IMR-90 (cell line): Measurements from ENCODE around the gene FITM2. TPM values are rescaled to one million over a fixed set of nuclear protein-coding genes. Genes with fewer than 3 reads are reported as not detected.

ENCODE experiments used
- ATAC-seq: fragments of 200-7000 bp; cut with Tn5 transposase; 2 replicates; pipeline ENCODE4 v1.9.1; 2020; ENCODE audit warnings: low read depth, mild to moderate bottlenecking, moderate library complexity
- BruUV-seq: library from RNA; stranded (reverse); fragments of 400-500 nt; replicated peaks from 2 replicates; lab custom pipeline; 2021; lab: Mats Ljungman, UMichigan
- CTCF ChIA-PET: fragments of 300-600 bp; formaldehyde crosslinking; extraction: SDS; loops from one replicate; lab custom pipeline; 2021; ENCODE audit warnings: antibody characterized with exemption; lab: Yijun Ruan, JAX
- POLR2A ChIA-PET: fragments of 300-600 bp; sonication (Branson Sonifier 250); formaldehyde crosslinking; loops from one replicate; lab custom pipeline; 2022; ENCODE audit warnings: antibody characterized with exemption; ENCODE audit not compliant: unreplicated experiment; lab: Charles Lee
- DNase-seq: peaks from one replicate; pipeline ENCODE4 v3.0.0; 2013
- H2AFZ ChIP-seq: replicated peaks from 2 replicates; pipeline ENCODE3; 2013; ENCODE audit warnings: low read length, mild to moderate bottlenecking; ENCODE audit not compliant: poor library complexity
- H2AK5ac ChIP-seq: 2 replicates; pipeline ENCODE4 v1.6.1; 2013; ENCODE audit warnings: low read depth, low read length, inconsistent platforms
- H2AK9ac ChIP-seq: replicated peaks from 2 replicates; pipeline ENCODE3; 2013; ENCODE audit warnings: mild to moderate bottlenecking, low read depth, low read length, moderate library complexity; ENCODE audit not compliant: poor library complexity
- H2BK120ac ChIP-seq: 2 replicates; pipeline ENCODE4 v1.6.1; 2013; ENCODE audit warnings: low read depth, low read length, inconsistent platforms
- H2BK15ac ChIP-seq: 3 replicates; pipeline ENCODE4 v1.6.1; 2013; ENCODE audit warnings: low read depth, low read length, inconsistent platforms
- H2BK20ac ChIP-seq: 2 replicates; pipeline ENCODE4 v1.6.1; 2013; ENCODE audit warnings: low read depth, mild to moderate bottlenecking, inconsistent platforms, low read length, moderate library complexity
- H2BK5ac ChIP-seq: 2 replicates; pipeline ENCODE4 v1.6.1; 2013; ENCODE audit warnings: mild to moderate bottlenecking, low read depth, low read length, inconsistent platforms; ENCODE audit not compliant: poor library complexity, severe bottlenecking
- H3K14ac ChIP-seq: replicated peaks from 2 replicates; pipeline ENCODE4 v1.6.1; 2013; ENCODE audit warnings: low read depth, low read length, inconsistent platforms
- H3K18ac ChIP-seq: 2 replicates; pipeline ENCODE4 v1.6.1; 2013; ENCODE audit warnings: low read depth, low read length, control low read depth
- H3K23ac ChIP-seq: 2 replicates; pipeline ENCODE4 v1.6.1; 2013; ENCODE audit warnings: low read depth, low read length, inconsistent platforms
- H3K27ac ChIP-seq: 2 replicates; pipeline ENCODE4 v1.5.1; 2013; ENCODE audit warnings: mild to moderate bottlenecking, control low read depth, low read length; ENCODE audit not compliant: insufficient read depth
- H3K27me3 ChIP-seq: 2 replicates; pipeline ENCODE4 v1.6.1; 2013; ENCODE audit warnings: low read length; ENCODE audit not compliant: control insufficient read depth, insufficient read depth
- H3K36me3 ChIP-seq: 2 replicates; pipeline ENCODE4 v1.6.1; 2013; ENCODE audit warnings: low read length, mixed read lengths; ENCODE audit not compliant: control insufficient read depth, insufficient read depth
- H3K4ac ChIP-seq: 2 replicates; pipeline ENCODE4 v1.6.1; 2013; ENCODE audit warnings: low read depth, low read length, inconsistent platforms
- H3K4me1 ChIP-seq: 2 replicates; pipeline ENCODE4 v1.6.1; 2013; ENCODE audit warnings: low read length, mixed read lengths; ENCODE audit not compliant: control insufficient read depth, insufficient read depth
- H3K4me2 ChIP-seq: 2 replicates; pipeline ENCODE4 v1.6.1; 2013; ENCODE audit warnings: low read depth, mild to moderate bottlenecking, control low read depth, low read length, moderate library complexity
- H3K4me3 ChIP-seq: 2 replicates; pipeline ENCODE4 v1.5.1; 2013; ENCODE audit warnings: low read depth, mild to moderate bottlenecking, control low read depth, low read length, moderate library complexity; ENCODE audit not compliant: insufficient read depth
- H3K56ac ChIP-seq: 2 replicates; pipeline ENCODE4 v1.6.1; 2013; ENCODE audit warnings: low read length, inconsistent platforms; ENCODE audit not compliant: insufficient read depth; ENCODE audit errors: extremely low read depth
- H3K79me1 ChIP-seq, 2 experiments: 2 replicates each; pipeline ENCODE4 v1.6.1; 2013; ENCODE audit warnings: low read length in 2 of 2, inconsistent platforms in 1 of 2, low read depth in 1 of 2
- H3K9ac ChIP-seq: 2 replicates; pipeline ENCODE4 v1.6.1; 2013; ENCODE audit warnings: low read depth, low read length, control low read depth
- H3K9me1 ChIP-seq: 2 replicates; pipeline ENCODE4 v1.6.1; 2013; ENCODE audit warnings: low read length, inconsistent platforms; ENCODE audit not compliant: insufficient read depth
- H3K9me3 ChIP-seq: 2 replicates; pipeline ENCODE4 v1.6.1; 2013; ENCODE audit warnings: low read length; ENCODE audit not compliant: control insufficient read depth, insufficient read depth
- H4K20me1 ChIP-seq: 2 replicates; pipeline ENCODE4 v1.6.1; 2013; ENCODE audit warnings: low read length, inconsistent platforms; ENCODE audit not compliant: insufficient read depth
- H4K5ac ChIP-seq: 2 replicates; pipeline ENCODE4 v1.6.1; 2013; ENCODE audit warnings: mild to moderate bottlenecking, low read depth, low read length, control low read depth
- H4K8ac ChIP-seq, 2 experiments: 2 replicates each; pipeline ENCODE4 v1.6.1; 2013; ENCODE audit warnings: low read depth in 2 of 2, low read length in 2 of 2, control low read depth in 1 of 2, inconsistent platforms in 1 of 2
- H4K91ac ChIP-seq: 2 replicates; pipeline ENCODE4 v1.6.1; 2013; ENCODE audit warnings: low read depth, low read length, inconsistent platforms; ENCODE audit not compliant: insufficient read depth
- BHLHE40 ChIP-seq: fragments of 150-350 bp; IDR thresholded peaks from 2 replicates; pipeline ENCODE4 v1.6.1; 2016; ENCODE audit warnings: mild to moderate bottlenecking, low read depth, low read length
- CEBPB ChIP-seq: IDR thresholded peaks from 2 replicates; pipeline ENCODE4 v1.6.1; 2012; ENCODE audit warnings: low read depth, low read length, improper control_type of control experiment
- FOS ChIP-seq: fragments of 150-350 bp; IDR thresholded peaks from 2 replicates; pipeline ENCODE4 v1.6.1; 2016; ENCODE audit warnings: low read depth, low read length
- MAFK ChIP-seq: IDR thresholded peaks from 2 replicates; pipeline ENCODE4 v1.6.1; 2012; ENCODE audit warnings: low read depth, low read length, improper control_type of control experiment
- NFE2L2 ChIP-seq: fragments of 150-350 bp; IDR thresholded peaks from 2 replicates; pipeline ENCODE4 v1.6.1; 2016; ENCODE audit warnings: low read depth, mild to moderate bottlenecking, low read length
- POLR2A ChIP-seq: IDR thresholded peaks from 2 replicates; pipeline ENCODE4 v1.6.1; 2012; ENCODE audit warnings: mild to moderate bottlenecking, low read depth, low read length
- RAD21 ChIP-seq: IDR thresholded peaks from 2 replicates; pipeline ENCODE4 v1.6.1; 2012; ENCODE audit warnings: low read length, improper control_type of control experiment
- RCOR1 ChIP-seq: IDR thresholded peaks from 2 replicates; pipeline ENCODE4 v1.6.1; 2012; ENCODE audit warnings: mild to moderate bottlenecking, low read length, improper control_type of control experiment; ENCODE audit not compliant: insufficient replicate concordance
- WGBS, 2 experiments: methylation state at CpG; one replicate each; pipeline versions ENCODE4 v1.1.5 to v1.1.7; 2013; ENCODE audit warnings: missing lambda C conversion rate in 2 of 2; ENCODE audit not compliant: insufficient read length in 1 of 2; ENCODE audit errors: extremely low coverage in 2 of 2; 5-methylcytosine and 5-hydroxymethylcytosine counted together
- dilution Hi-C: fragments of 300-500 bp; cut with HindIII; formaldehyde crosslinking; loops from one replicate; pipeline ENCODE4 v1.14.3; 2018; ENCODE audit warnings: low sequenced_read_pairs; ENCODE audit not compliant: unreplicated experiment
- in situ Hi-C: fragments of 300-500 bp; cut with MboI; formaldehyde crosslinking; loops from 3 replicates; pipeline ENCODE4 v1.14.3; 2019; ENCODE audit warnings: low sequenced_read_pairs, inconsistent platforms, mixed read lengths
- intact Hi-C: fragments of 100-400 bp; cut with micrococcal nuclease; formaldehyde crosslinking; loops from 2 replicates; pipeline ENCODE4 v1.10.0; 2022
- polyA plus RNA-seq, 3 experiments: library from polyadenylated mRNA; depleted of rRNA; stranded (reverse); fragments of >200 nt; gene quantifications; 2 replicates each; pipeline ENCODE4 v1.2.3, GENCODE V29; 2012; ENCODE audit warnings: low replicate concordance in 1 of 3
- total RNA-seq: library from RNA; depleted of rRNA; stranded (reverse); fragments of >200 nt; gene quantifications from 2 replicates; pipeline ENCODE4 v1.2.3, GENCODE V29; 2012
- TF ChIP-seq, protein P1 (sequence below): fragments of 150-350 bp; IDR thresholded peaks from 2 replicates; pipeline ENCODE4 v1.6.1; 2017; ENCODE audit warnings: mild to moderate bottlenecking, antibody characterized with exemption, low read length, low read depth

The FITM2 gene
- total and polyA plus RNA-seq, 2 of the 4 experiments (the other 2 are of a cell fraction), result 3.4 to 6.5 TPM

DNA sequence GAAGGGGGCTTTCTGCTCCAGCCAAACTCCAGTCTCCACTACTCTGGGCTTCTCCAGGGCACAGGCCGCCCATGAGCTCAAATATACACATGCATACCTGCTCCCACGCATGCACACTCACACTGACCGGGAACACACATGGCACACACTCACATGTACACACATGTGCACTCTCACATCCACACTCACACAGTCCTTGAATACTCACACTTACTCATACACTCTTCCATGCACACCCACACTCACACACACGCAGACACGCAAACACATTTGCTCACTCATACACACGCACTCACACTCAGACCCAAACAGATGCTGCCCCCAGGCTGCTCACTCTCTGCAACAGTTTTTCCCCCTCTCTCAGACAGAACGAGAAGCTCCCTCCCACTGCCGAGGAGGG is 56.9 kb downstream of the FITM2 start:
- no peak overlapping the region for H4K91ac ChIP-seq
- TF ChIP-seq CEBPB (no peak), MAFK (no peak), RAD21 (no peak), POLR2A (no peak), RCOR1 (no peak), BHLHE40 (no peak), NFE2L2 (no peak), FOS (no peak)
- TF ChIP-seq, protein P1, sequence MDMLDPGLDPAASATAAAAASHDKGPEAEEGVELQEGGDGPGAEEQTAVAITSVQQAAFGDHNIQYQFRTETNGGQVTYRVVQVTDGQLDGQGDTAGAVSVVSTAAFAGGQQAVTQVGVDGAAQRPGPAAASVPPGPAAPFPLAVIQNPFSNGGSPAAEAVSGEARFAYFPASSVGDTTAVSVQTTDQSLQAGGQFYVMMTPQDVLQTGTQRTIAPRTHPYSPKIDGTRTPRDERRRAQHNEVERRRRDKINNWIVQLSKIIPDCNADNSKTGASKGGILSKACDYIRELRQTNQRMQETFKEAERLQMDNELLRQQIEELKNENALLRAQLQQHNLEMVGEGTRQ, result no peak
- no peak overlapping the region for H2BK5ac ChIP-seq
- H3K4ac ChIP-seq, result no peak overlapping the region
- intact Hi-C loops (loop anchor here (5.0 kb wide), 1 partner anchor 33 kb away; no protein-coding TSS in a partner anchor), dilution Hi-C loops (no loop called here), in situ Hi-C loops (no loop called here)
- H3K9me1 ChIP-seq, result no peaks in the 10 kb centered on the region
- no peaks in the 10 kb centered on the region for H3K79me1 ChIP-seq
- H3K4me2 ChIP-seq, result no peak overlapping the region
- no peak overlapping the region for H2BK20ac ChIP-seq
- POLR2A ChIA-PET, result no interaction called here
- no peak overlapping the region for H4K5ac ChIP-seq
- no peak for ATAC-seq
- no peaks in the 10 kb centered on the region for H3K9me3 ChIP-seq
- no peak overlapping the region for H3K4me3 ChIP-seq
- no peak overlapping the region for H2BK120ac ChIP-seq
- H4K20me1 ChIP-seq, result no peaks in the 10 kb centered on the region
- no peaks in the 10 kb centered on the region for H3K4me1 ChIP-seq
- no peak overlapping the region for H2BK15ac ChIP-seq
- H3K27ac ChIP-seq, result no peak overlapping the region
- DNase-seq, result no peak
- no peak overlapping the region for H2AK9ac ChIP-seq
- no peak overlapping the region for H3K56ac ChIP-seq
- WGBS, 2 experiments, result 73% methylated on average over 4 of the region's 8 CpGs; no CpG with 5 or more reads in 1 of the 2 experiments
- BruUV-seq, result no TSS peak
- no peak overlapping the region for H4K8ac ChIP-seq
- H3K36me3 ChIP-seq, result no peaks in the 10 kb centered on the region
- H3K9ac ChIP-seq, result no peak overlapping the region
- H3K23ac ChIP-seq, result no peak overlapping the region
- H3K14ac ChIP-seq, result no peak overlapping the region
- no peak overlapping the region for H3K18ac ChIP-seq
- no peak overlapping the region for H2AK5ac ChIP-seq
- H2AFZ ChIP-seq, result no peak overlapping the region
- peaks cover 5% of the 10 kb centered on the region; the same call in 1 of the 2 replicates for H3K27me3 ChIP-seq
- CTCF ChIA-PET, result interaction anchor here (1.3 to 1.5 kb wide), 2 partner anchors 9 to 37 kb away, joined by 3 to 4 read pairs; no protein-coding TSS in a partner anchor
